ENCODE results near the gene SYTL1. TPM values are rescaled to one million over a fixed set of nuclear protein-coding genes. Genes with fewer than 3 reads are reported as not detected.

Gene SYTL1
- total and polyA plus RNA-seq, 9 donors, result 0.15 to 20.9 (median 2.6) TPM

- Histone ChIP-seq H3K27ac (no peak overlapping the region), H3K36me3 (no peaks in the 10 kb centered on the region), H3K4me3 (no peak overlapping the region), H3K4me1 (ENCODE audit: insufficient read depth) (peaks cover 8% of the 10 kb centered on the region), H3K27me3 (no peaks in the 10 kb centered on the region), H3K9me3 (no peaks in the 10 kb centered on the region)
- DNase-seq, result no peak
- WGBS, 3 donors, result 45 to 52% (median 51%) methylated on average over 8 of the region's 8 CpGs
- no peak for TF ChIP-seq CTCF (IDR thresholded peaks at IDR 0.05)
- TF ChIP-seq EP300 (IDR thresholded peaks at IDR 0.05), result no peak
- no peak for TF ChIP-seq POLR2A (IDR thresholded peaks at IDR 0.05)
- intact Hi-C loops (cut with DNase I), result loop anchor here in 2 of 4 donors (2.0 to 10.0 kb wide), 2 partner anchors 29 to 47 kb away; partner anchors contain the start of gene TMEM222 (in 1 of the 2)
Measured at GRCh38 chr1:27351541-27352107, 9.8 kb downstream of the SYTL1 start.

- Histone ChIP-seq H3K4me1 (ENCODE audit: insufficient read depth) (peaks cover 10% of the 10 kb centered on the region), H3K36me3 (no peaks in the 10 kb centered on the region), H3K27me3 (no peaks in the 10 kb centered on the region), H3K27ac (no peak overlapping the region), H3K9me3 (no peaks in the 10 kb centered on the region), H3K4me3 (no peak overlapping the region)
- intact Hi-C loops (cut with DNase I), result loop anchor here in 1 of 4 donors (10.0 kb wide), 1 partner anchor 48 kb away; no protein-coding TSS in a partner anchor
- TF ChIP-seq POLR2A (IDR thresholded peaks at IDR 0.05), result no peak
- no peak for TF ChIP-seq EP300 (IDR thresholded peaks at IDR 0.05)
- TF ChIP-seq CTCF (IDR thresholded peaks at IDR 0.05), result no peak
- WGBS, 3 donors, result 88 to 95% (median 91%) methylated on average over 13 of the region's 13 CpGs
- no peak for DNase-seq
Measured at GRCh38 chr1:27353166-27353565, 11.3 kb downstream of the SYTL1 start.

- Histone ChIP-seq H3K27me3 (no peaks in the 10 kb centered on the region), H3K9me3 (no peaks in the 10 kb centered on the region), H3K4me1 (ENCODE audit: insufficient read depth) (peaks cover 10% of the 10 kb centered on the region), H3K27ac (no peak overlapping the region), H3K36me3 (no peaks in the 10 kb centered on the region), H3K4me3 (no peak overlapping the region)
- WGBS, 3 donors, result 86 to 93% (median 88%) methylated on average over 3 of the region's 3 CpGs
- TF ChIP-seq POLR2A (IDR thresholded peaks at IDR 0.05) (no peak), CTCF (IDR thresholded peaks at IDR 0.05) (no peak), EP300 (IDR thresholded peaks at IDR 0.05) (no peak)
- intact Hi-C loops (cut with DNase I), result loop anchor here in 1 of 4 donors (10.0 kb wide), 1 partner anchor 49 kb away; no protein-coding TSS in a partner anchor
- no peak for DNase-seq
Measured at GRCh38 chr1:27353629-27354028, 11.8 kb downstream of the SYTL1 start.

- Histone ChIP-seq H3K27ac (no peak overlapping the region), H3K36me3 (no peaks in the 10 kb centered on the region), H3K9me3 (no peaks in the 10 kb centered on the region), H3K4me3 (no peak overlapping the region), H3K4me1 (ENCODE audit: insufficient read depth) (peaks cover 3% of the 10 kb centered on the region), H3K27me3 (no peaks in the 10 kb centered on the region)
- intact Hi-C loops (cut with DNase I), result loop anchor here (5.0 to 10.0 kb wide), 4 partner anchors 33 to 51 kb away; partner anchors contain the start of genes GPR3 (in 2 of the 4) and TMEM222 (in 1 of the 4)
- no peak for TF ChIP-seq POLR2A (IDR thresholded peaks at IDR 0.05)
- no peak for TF ChIP-seq CTCF (IDR thresholded peaks at IDR 0.05)
- no peak for TF ChIP-seq EP300 (IDR thresholded peaks at IDR 0.05)
- DNase-seq, result no peak
- whole genome bisulfite sequencing, 3 donors, result 93 to 95% (median 93%) methylated on average over 5 of the region's 5 CpGs
Measured at GRCh38 chr1:27355683-27356082, 13.9 kb downstream of the SYTL1 start.

Measured in ovary (tissue), 9 donors.